ENCODE results near the gene COMT. TPM values are rescaled to one million over a fixed set of nuclear protein-coding genes. Genes with fewer than 3 reads are reported as not detected.
A peak's percentile ranks its signal among the peaks of the same experiment; 100 is the strongest.

The COMT gene
- total and polyA plus RNA-seq, 9 of the 15 experiments (the other 6 are each of a cell fraction or from before 2014, with no cell fraction given) = 12.5 to 351 (median 155) TPM

DNA sequence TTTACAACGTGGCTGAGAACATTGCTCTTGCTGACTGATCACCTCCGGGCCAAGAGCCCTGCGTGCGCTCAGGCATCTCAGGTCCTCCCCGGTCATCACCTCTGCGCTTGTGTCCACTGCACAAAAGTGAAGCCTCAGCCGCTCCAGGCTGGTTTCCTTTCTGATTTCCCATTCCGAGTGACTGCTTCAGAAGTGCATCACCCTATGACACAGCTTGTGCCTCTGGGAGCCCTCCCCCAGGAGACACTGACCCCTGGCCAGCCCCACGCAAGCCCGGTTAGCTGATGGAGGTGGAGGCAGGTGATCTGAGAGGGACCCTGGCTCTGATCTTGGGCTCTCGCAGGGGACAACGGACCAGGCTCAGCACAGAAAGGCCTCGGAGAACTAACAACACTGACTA lies 48.6 kb upstream of the COMT start (continued):
- TF ChIP-seq, protein P1, sequence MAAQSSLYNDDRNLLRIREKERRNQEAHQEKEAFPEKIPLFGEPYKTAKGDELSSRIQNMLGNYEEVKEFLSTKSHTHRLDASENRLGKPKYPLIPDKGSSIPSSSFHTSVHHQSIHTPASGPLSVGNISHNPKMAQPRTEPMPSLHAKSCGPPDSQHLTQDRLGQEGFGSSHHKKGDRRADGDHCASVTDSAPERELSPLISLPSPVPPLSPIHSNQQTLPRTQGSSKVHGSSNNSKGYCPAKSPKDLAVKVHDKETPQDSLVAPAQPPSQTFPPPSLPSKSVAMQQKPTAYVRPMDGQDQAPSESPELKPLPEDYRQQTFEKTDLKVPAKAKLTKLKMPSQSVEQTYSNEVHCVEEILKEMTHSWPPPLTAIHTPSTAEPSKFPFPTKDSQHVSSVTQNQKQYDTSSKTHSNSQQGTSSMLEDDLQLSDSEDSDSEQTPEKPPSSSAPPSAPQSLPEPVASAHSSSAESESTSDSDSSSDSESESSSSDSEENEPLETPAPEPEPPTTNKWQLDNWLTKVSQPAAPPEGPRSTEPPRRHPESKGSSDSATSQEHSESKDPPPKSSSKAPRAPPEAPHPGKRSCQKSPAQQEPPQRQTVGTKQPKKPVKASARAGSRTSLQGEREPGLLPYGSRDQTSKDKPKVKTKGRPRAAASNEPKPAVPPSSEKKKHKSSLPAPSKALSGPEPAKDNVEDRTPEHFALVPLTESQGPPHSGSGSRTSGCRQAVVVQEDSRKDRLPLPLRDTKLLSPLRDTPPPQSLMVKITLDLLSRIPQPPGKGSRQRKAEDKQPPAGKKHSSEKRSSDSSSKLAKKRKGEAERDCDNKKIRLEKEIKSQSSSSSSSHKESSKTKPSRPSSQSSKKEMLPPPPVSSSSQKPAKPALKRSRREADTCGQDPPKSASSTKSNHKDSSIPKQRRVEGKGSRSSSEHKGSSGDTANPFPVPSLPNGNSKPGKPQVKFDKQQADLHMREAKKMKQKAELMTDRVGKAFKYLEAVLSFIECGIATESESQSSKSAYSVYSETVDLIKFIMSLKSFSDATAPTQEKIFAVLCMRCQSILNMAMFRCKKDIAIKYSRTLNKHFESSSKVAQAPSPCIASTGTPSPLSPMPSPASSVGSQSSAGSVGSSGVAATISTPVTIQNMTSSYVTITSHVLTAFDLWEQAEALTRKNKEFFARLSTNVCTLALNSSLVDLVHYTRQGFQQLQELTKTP (IDR thresholded peaks at IDR 0.05; ENCODE audit: low read depth in 1 of 2, partially characterized antibody in 2 of 2) = no peak
- TF ChIP-seq CC2D1A (IDR thresholded peaks at IDR 0.05) (no peak), ERF (CRISPR knock-in tag; IDR thresholded peaks at IDR 0.05) (no peak), ZBTB1 (CRISPR knock-in tag; IDR thresholded peaks at IDR 0.05; ENCODE audit: borderline replicate concordance, low read depth) (no peak), KDM5B (IDR thresholded peaks at IDR 0.05; ENCODE audit: insufficient replicate concordance, low read depth, low read length) (peak; percentile 5), ZNF583 (CRISPR knock-in tag; IDR thresholded peaks at IDR 0.05) (no peak), ZNF347 (CRISPR knock-in tag; IDR thresholded peaks at IDR 0.05; ENCODE audit: low read depth) (no peak), FUS (optimal IDR thresholded peaks at IDR 0.05; ENCODE audit: low read depth, low read length) (no peak), ZNF133 (CRISPR knock-in tag; IDR thresholded peaks at IDR 0.05) (no peak), SPI1 (IDR thresholded peaks at IDR 0.05; ENCODE audit: borderline replicate concordance, low read depth, low read length) (no peak), HDAC8 (tag; IDR thresholded peaks at IDR 0.05) (no peak), RFX7 (CRISPR knock-in tag; IDR thresholded peaks at IDR 0.05) (no peak), PML (IDR thresholded peaks at IDR 0.05; ENCODE audit: low read length) (no peak), CBFA2T3 (IDR thresholded peaks at IDR 0.05) (no peak), ZNF217 (CRISPR knock-in tag; IDR thresholded peaks at IDR 0.05) (no peak), SRSF3 (IDR thresholded peaks at IDR 0.05; ENCODE audit: insufficient read depth, low read length) (0 out of 2 replicates have a peak, but pooled peaks have one; percentile 26), NCOA2 (IDR thresholded peaks at IDR 0.05; ENCODE audit: partially characterized antibody in 2 of 2) (no peak), RBM39 (optimal IDR thresholded peaks at IDR 0.05; ENCODE audit: low read depth, low read length) (peak; percentile 1), MXI1 (IDR thresholded peaks at IDR 0.05; ENCODE audit: low read depth, low read length) (no peak)
- TF ChIP-seq, protein P2, sequence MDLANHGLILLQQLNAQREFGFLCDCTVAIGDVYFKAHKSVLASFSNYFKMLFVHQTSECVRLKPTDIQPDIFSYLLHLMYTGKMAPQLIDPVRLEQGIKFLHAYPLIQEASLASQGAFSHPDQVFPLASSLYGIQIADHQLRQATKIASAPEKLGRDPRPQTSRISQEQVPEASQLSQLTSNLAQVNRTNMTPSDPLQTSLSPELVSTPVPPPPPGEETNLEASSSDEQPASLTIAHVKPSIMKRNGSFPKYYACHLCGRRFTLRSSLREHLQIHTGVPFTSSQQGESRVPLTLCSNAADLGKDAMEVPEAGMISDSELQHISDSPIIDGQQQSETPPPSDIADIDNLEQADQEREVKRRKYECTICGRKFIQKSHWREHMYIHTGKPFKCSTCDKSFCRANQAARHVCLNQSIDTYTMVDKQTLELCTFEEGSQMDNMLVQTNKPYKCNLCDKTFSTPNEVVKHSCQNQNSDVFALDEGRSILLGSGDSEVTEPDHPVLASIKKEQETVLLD (IDR thresholded peaks at IDR 0.05) = no peak
- TF ChIP-seq, protein P3, sequence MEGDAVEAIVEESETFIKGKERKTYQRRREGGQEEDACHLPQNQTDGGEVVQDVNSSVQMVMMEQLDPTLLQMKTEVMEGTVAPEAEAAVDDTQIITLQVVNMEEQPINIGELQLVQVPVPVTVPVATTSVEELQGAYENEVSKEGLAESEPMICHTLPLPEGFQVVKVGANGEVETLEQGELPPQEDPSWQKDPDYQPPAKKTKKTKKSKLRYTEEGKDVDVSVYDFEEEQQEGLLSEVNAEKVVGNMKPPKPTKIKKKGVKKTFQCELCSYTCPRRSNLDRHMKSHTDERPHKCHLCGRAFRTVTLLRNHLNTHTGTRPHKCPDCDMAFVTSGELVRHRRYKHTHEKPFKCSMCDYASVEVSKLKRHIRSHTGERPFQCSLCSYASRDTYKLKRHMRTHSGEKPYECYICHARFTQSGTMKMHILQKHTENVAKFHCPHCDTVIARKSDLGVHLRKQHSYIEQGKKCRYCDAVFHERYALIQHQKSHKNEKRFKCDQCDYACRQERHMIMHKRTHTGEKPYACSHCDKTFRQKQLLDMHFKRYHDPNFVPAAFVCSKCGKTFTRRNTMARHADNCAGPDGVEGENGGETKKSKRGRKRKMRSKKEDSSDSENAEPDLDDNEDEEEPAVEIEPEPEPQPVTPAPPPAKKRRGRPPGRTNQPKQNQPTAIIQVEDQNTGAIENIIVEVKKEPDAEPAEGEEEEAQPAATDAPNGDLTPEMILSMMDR (IDR thresholded peaks at IDR 0.05 in 2 of 3, conservative IDR thresholded peaks at IDR 0.05 in 1 of 3; ENCODE audit: insufficient read depth in 2 of 3, low read depth in 1 of 3, low read length in 3 of 3) = no peak
- TF ChIP-seq, protein P4, sequence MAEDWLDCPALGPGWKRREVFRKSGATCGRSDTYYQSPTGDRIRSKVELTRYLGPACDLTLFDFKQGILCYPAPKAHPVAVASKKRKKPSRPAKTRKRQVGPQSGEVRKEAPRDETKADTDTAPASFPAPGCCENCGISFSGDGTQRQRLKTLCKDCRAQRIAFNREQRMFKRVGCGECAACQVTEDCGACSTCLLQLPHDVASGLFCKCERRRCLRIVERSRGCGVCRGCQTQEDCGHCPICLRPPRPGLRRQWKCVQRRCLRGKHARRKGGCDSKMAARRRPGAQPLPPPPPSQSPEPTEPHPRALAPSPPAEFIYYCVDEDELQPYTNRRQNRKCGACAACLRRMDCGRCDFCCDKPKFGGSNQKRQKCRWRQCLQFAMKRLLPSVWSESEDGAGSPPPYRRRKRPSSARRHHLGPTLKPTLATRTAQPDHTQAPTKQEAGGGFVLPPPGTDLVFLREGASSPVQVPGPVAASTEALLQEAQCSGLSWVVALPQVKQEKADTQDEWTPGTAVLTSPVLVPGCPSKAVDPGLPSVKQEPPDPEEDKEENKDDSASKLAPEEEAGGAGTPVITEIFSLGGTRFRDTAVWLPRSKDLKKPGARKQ (CRISPR knock-in tag; IDR thresholded peaks at IDR 0.05) = no peak
